Measurements from ENCODE around the gene ROBO1.
"Not testable (repeated sequence)": the region's sequence is repeated elsewhere in the genome, so short reads cannot be mapped to it uniquely, and the experiment has no call there.

ROBO1 gene

DNA sequence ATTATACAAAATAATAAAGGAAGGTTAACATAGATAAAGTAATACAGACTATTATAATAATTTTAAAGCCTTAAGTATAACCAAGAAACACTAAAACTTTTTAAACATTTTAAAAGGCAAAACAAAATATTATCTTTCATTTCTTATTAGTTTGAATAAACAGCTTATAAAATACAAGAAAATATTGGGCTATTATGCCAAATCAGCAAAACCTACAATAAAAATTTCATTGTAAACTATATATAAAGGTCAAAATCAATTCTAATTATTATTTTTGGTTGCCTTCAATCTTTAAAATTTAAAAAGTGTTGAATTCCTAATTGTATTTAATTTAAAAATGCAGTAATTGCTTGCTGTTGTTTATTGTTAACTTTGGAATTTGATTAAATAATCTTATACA, 430.0 kb downstream of the ROBO1 start:
- Histone ChIP-seq H3K4me3 (ENCODE audit: low read length) (no peak overlapping the region), H3K4me1 (ENCODE audit: insufficient read depth, low read length) (no peaks in the 10 kb centered on the region; the same call in 1 of the 2 replicates), H3K9me3 (ENCODE audit: insufficient read depth, low read depth, low read length) (peaks cover 18% of the 10 kb centered on the region)

DNA sequence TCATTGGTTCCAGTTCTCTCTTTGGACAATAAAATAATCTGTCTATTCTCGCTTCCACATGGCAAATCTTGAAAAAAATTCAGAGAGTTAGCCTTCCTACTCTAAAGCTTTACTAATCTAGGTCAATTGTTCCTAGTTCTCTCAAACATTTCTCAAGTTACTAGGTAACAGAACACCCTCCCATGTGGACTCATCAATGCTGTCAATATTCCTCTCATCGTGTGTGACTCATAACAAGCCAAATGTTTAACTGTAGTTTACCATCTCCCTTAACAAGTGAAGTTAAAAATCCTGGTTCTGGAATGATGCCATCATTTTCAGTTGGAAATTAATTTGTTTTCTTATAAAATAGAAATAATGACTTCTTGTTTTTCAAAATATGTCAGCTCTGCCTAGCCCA, 438.6 kb downstream of the ROBO1 start:
- H3K27ac ChIP-seq (ENCODE audit: low read length) = no peak overlapping the region
- H3K4me1 ChIP-seq (ENCODE audit: insufficient read depth, low read length) = peaks cover 9% of the 10 kb centered on the region; the same call in 1 of the 2 replicates
- no peaks in the 10 kb centered on the region for H3K9me3 ChIP-seq (ENCODE audit: insufficient read depth, low read depth, low read length)
- H3K4me3 ChIP-seq (ENCODE audit: low read length) = no peak overlapping the region
- no peak overlapping the region for H3K9ac ChIP-seq (ENCODE audit: low read depth, low read length)
- H3K27me3 ChIP-seq (ENCODE audit: insufficient read depth, low read length) = no peaks in the 10 kb centered on the region
- no peaks in the 10 kb centered on the region for H3K36me3 ChIP-seq (ENCODE audit: insufficient read depth, low read depth, low read length)

More for the DNA sequence above, 430.0 kb downstream of the ROBO1 start:
- Histone ChIP-seq H3K36me3 (ENCODE audit: insufficient read depth, low read depth, low read length) (0 out of 2 replicates have a peak, but pooled peaks cover 5% of the 10 kb centered on the region), H3K9ac (ENCODE audit: low read depth, low read length) (no peak overlapping the region), H3K27ac (ENCODE audit: low read length) (no peak overlapping the region), H3K27me3 (ENCODE audit: insufficient read depth, low read length) (no peaks in the 10 kb centered on the region)

DNA sequence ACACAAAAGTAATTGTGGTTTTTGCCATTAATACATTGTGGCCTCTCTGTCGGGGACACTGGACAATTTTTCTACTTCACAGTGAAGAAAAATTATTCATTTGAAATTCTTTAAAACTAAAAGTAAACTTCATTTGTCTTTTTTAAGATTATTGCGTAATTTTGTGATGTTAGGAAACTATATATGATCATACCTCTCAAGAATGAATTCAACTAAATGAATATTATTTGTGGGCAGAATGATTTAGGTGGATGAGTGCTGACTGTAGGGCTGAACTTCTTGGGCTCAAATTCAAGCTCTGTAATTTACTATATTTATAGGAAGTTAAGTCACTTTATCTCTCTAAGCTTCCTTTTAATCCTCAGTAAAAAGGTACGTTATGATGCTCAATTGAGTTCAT, 441.2 kb downstream of the ROBO1 start:
- Histone ChIP-seq H3K36me3 (ENCODE audit: insufficient read depth, low read depth, low read length) (no peaks in the 10 kb centered on the region), H3K27ac (ENCODE audit: low read length) (peak overlapping the region; percentile 59), H3K27me3 (ENCODE audit: insufficient read depth, low read length) (no peaks in the 10 kb centered on the region), H3K9me3 (ENCODE audit: insufficient read depth, low read depth, low read length) (no peaks in the 10 kb centered on the region), H3K9ac (ENCODE audit: low read depth, low read length) (peak overlapping the region; percentile 69; the same call in 1 of the 2 replicates), H3K4me3 (ENCODE audit: low read length) (peak overlapping the region; percentile 55), H3K4me1 (ENCODE audit: insufficient read depth, low read length) (peaks cover 9% of the 10 kb centered on the region; the same call in 1 of the 2 replicates)

DNA sequence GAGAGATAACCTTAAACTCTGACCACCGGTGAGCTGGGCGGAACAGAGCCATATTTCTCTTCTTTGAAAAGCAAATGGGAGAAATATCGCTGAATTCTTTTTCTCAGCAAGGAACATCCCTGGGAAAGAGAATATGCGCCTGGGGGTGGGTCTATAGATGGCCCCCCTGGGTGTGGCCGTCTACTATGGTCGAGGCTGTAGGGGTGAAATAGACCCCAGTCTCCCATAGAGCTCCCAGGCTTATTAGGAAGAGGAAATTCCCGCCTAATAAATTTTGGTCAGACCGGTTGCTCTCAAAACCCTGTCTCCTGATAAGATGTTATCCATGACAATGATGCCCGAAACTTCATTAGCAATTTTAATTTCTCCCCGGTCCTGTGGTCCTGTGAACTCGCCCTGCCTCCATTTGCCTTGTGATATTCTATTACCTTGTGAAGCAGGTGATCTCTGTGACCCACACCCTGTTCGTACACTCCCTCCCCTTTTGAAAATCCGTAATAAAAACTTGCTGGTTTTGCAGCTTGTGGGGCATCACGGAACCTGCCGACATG, 441.9 kb downstream of the ROBO1 start:
- H3K9ac ChIP-seq (ENCODE audit: low read depth, low read length) = peak overlapping the region; percentile 69; the same call in 1 of the 2 replicates
- H3K9me3 ChIP-seq (ENCODE audit: insufficient read depth, low read depth, low read length); H3K27me3 ChIP-seq (ENCODE audit: insufficient read depth, low read length); H3K36me3 ChIP-seq (ENCODE audit: insufficient read depth, low read depth, low read length); H3K4me1 ChIP-seq (ENCODE audit: insufficient read depth, low read length): not testable (repeated sequence)
- H3K27ac ChIP-seq (ENCODE audit: low read length) = peak overlapping the region; percentile 59
- H3K4me3 ChIP-seq (ENCODE audit: low read length) = peak overlapping the region; percentile 55; the same call in 1 of the 2 replicates

DNA sequence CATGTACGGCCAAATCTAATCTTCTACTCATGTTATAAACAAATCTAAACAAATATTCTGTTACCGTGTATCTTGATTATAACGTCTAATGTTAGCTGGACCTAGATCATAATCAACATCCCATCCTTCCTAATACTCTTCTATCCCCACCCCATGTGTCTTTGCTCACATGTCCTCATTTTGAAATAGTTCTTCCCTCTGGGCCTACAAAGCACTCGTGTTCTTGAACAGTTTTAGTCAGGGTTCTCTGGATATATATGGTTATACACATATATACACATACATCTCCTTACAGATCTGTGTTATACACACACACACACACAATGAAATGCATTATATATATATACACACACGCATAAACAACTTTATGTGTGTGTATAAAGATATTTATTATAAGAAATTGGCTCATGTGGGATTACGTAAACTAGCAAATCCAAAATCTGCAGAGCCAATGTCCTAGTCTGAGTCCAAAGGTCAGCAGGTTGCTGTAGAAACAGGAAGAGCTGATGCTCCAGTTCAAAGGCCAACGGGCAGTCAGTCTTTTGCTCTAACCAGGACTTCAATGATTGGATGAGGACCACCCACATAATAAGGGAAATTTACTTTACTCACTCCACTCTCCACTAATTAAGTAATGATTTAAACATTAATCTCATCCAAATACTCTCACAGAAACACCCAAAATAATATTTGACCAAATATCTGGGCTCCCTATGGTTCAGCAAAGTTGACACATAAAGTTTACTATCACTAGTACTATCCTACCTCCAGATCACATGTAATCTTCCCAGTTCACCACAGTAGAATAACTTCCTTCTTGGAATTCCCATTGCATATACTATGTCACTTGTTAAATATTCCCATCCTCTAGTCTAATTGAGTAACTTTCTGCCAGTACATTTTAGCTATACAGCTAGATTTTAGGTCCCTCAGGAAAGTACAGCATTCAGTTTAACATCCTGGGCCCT, 450.0 kb downstream of the ROBO1 start:
- Histone ChIP-seq H3K9me3 (ENCODE audit: insufficient read depth, low read depth, low read length) (no peaks in the 10 kb centered on the region), H3K27ac (ENCODE audit: low read length) (no peak overlapping the region), H3K9ac (ENCODE audit: low read depth, low read length) (no peak overlapping the region), H3K4me1 (ENCODE audit: insufficient read depth, low read length) (no peaks in the 10 kb centered on the region), H3K4me3 (ENCODE audit: low read length) (no peak overlapping the region), H3K27me3 (ENCODE audit: insufficient read depth, low read length) (no peaks in the 10 kb centered on the region), H3K36me3 (ENCODE audit: insufficient read depth, low read depth, low read length) (no peaks in the 10 kb centered on the region)

DNA sequence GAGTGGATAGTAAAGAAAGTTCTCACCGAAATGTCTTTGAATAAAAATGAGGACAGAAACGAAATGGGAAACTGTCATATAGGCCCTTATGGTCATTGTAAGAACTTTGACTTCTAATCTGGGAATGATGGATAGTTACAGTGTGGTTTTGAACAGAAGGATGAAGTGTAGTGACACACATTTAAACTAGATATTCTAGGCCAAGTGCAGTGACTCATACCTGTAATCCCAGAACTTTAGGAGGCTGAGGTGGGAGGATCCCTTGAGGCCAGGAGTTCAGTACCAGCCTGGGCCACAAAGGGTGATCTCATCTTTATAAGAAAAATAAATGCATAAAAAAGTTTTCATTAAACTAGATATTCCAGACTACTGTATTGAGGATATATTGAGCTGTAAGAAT, 452.8 kb downstream of the ROBO1 start:
- Histone ChIP-seq H3K4me3 (ENCODE audit: low read length) (no peak overlapping the region), H3K36me3 (ENCODE audit: insufficient read depth, low read depth, low read length) (no peaks in the 10 kb centered on the region), H3K27ac (ENCODE audit: low read length) (no peak overlapping the region), H3K4me1 (ENCODE audit: insufficient read depth, low read length) (no peaks in the 10 kb centered on the region), H3K9me3 (ENCODE audit: insufficient read depth, low read depth, low read length) (no peaks in the 10 kb centered on the region), H3K27me3 (ENCODE audit: insufficient read depth, low read length) (no peaks in the 10 kb centered on the region), H3K9ac (ENCODE audit: low read depth, low read length) (no peak overlapping the region)

DNA sequence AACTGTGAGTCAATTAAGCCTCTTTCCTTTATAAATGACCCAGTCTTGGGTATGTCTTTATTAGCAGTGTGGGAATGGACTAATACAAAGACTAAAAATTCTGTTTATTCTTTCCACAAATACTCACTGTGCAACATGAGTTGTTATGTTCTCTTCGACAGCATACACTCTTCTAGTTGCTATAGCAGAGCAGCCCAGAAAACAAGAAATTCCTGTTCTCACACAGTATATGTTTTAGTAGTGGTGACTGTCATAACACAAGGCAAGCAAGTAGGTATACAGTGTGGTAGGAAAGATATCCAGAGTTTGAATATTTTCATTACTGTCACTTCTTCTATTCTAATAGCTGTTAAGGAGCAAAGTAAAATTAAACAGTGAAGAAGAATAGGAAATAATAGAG, 453.3 kb downstream of the ROBO1 start:
- Histone ChIP-seq H3K27ac (ENCODE audit: low read length) (no peak overlapping the region), H3K4me3 (ENCODE audit: low read length) (no peak overlapping the region), H3K27me3 (ENCODE audit: insufficient read depth, low read length) (no peaks in the 10 kb centered on the region), H3K9me3 (ENCODE audit: insufficient read depth, low read depth, low read length) (no peaks in the 10 kb centered on the region), H3K36me3 (ENCODE audit: insufficient read depth, low read depth, low read length) (no peaks in the 10 kb centered on the region), H3K9ac (ENCODE audit: low read depth, low read length) (no peak overlapping the region), H3K4me1 (ENCODE audit: insufficient read depth, low read length) (no peaks in the 10 kb centered on the region)

DNA sequence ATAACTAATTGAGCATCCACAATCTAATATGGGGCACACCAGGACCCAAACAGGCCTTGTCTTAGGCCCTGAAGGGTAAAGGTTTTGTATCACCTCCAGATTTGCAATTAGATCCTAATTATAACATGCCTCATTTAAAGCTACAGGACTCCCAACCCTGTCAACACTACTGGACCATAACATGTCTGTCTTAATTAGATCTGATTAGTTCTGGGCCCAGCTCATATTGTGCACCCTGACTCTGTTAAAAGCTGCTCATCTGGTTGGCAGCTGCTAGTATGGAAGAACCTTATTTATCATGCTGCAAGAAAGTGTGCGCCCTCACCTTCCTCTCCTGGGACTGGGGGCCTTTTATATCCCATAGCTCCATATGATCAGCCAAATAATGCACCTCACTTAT, 457.8 kb downstream of the ROBO1 start:
- Histone ChIP-seq H3K4me1 (ENCODE audit: insufficient read depth, low read length) (peaks cover 4% of the 10 kb centered on the region; the same call in 1 of the 2 replicates), H3K4me3 (ENCODE audit: low read length) (no peak overlapping the region), H3K27ac (ENCODE audit: low read length) (no peak overlapping the region), H3K9ac (ENCODE audit: low read depth, low read length) (no peak overlapping the region), H3K9me3 (ENCODE audit: insufficient read depth, low read depth, low read length) (no peaks in the 10 kb centered on the region), H3K36me3 (ENCODE audit: insufficient read depth, low read depth, low read length) (no peaks in the 10 kb centered on the region), H3K27me3 (ENCODE audit: insufficient read depth, low read length) (no peaks in the 10 kb centered on the region)

DNA sequence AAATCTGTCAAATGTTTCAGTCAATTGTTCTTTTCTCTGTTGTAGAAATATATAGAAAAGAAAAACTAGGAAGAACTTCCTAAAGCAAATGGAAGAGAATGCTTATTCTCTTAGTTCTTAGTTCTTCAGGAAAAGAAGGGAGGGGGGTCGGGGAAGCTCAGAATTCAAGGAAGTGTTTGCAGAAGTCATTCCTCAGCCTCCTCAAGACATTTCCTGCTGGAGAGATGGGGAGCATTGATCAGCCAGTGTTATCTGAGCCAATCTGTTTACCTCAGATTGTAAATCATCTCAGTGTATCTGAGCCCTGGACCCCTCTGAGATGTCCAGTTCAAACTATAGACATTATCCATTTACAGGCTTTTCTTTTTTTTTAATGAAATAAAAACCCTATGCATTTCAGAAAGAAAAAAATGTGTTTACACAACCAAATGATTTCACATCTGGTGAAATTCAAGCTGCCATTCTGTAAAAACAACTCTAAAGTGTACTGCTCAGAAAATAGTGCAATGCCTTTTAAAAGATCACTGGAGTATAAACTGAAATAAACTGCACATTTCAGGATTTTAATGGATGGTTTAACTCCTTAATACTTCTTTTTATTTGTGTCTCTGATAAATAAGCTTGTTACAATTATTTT, 460.7 kb downstream of the ROBO1 start:
- Histone ChIP-seq H3K9ac (ENCODE audit: low read depth, low read length) (no peak overlapping the region), H3K9me3 (ENCODE audit: insufficient read depth, low read depth, low read length) (no peaks in the 10 kb centered on the region), H3K36me3 (ENCODE audit: insufficient read depth, low read depth, low read length) (no peaks in the 10 kb centered on the region), H3K4me3 (ENCODE audit: low read length) (no peak overlapping the region), H3K4me1 (ENCODE audit: insufficient read depth, low read length) (peaks cover 4% of the 10 kb centered on the region; the same call in 1 of the 2 replicates), H3K27ac (ENCODE audit: low read length) (no peak overlapping the region), H3K27me3 (ENCODE audit: insufficient read depth, low read length) (no peaks in the 10 kb centered on the region)

DNA sequence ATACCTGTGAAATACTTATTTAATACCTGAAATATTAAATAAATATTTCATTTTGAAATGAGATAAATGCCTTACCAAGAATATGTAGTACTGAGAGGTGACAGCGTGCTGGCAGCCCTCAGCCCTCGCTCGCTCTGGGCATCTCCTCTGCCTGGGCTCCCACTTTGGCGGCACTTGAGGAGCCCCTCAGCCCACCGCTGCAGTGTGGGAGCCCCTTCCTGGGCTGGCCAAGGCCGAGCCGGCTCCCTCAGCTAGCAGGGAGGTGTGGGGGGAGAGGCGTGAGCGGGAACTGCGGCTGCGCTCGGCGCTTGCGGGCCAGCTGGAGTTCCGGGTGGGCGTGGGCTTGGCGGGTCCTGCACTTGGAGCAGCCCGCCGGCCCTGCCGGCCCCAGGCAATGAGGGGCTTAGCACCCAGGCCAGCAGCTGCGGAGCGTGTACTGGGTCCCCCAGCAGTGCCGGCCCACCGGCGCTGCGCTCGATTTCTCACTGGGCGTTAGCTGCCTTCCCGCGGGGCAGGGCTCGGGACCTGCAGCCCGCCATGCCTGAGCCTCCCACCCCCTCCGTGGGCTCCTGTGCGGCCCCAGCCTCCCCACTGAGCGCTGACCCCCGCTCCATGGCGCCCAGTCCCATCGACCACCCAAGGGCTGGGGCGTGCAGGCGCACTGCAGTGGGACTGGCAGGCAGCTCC, 467.7 kb downstream of the ROBO1 start:
- H3K9ac ChIP-seq (ENCODE audit: low read depth, low read length); H3K4me1 ChIP-seq (ENCODE audit: insufficient read depth, low read length); H3K27ac ChIP-seq (ENCODE audit: low read length); H3K36me3 ChIP-seq (ENCODE audit: insufficient read depth, low read depth, low read length); H3K9me3 ChIP-seq (ENCODE audit: insufficient read depth, low read depth, low read length); H3K4me3 ChIP-seq (ENCODE audit: low read length); H3K27me3 ChIP-seq (ENCODE audit: insufficient read depth, low read length): not testable (repeated sequence)

DNA sequence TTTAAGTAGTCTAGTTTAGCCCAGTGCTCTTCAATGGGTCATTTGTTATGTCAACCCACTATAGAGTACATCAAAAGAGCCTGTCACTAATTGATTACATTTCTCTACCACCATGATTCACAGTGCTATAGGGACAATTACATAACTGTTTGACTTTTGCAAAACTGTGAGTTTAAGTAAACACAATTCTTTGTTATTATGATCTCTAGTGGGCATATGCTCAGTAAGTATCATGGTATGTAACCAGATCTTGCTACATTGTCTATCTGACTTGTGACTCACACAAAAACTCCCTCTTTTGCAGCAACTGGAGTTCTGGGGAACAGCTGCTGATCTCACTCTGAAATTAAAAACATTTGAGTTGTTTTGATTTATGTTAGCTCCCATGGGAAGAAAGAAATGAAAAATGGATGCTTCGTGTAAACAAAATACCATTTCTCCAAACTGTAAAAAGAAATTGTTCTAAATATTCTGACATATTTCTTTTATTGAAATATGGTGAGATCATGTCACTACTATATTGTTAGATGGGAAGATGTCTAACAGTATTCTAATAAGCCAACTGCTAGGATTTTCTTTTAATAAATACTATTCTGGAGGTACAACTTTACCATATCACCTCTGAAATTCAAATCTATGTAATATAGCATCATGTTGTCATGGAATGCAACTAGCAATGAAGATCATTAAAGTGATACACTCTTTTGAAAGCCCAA, 470.4 kb downstream of the ROBO1 start:
- no peak overlapping the region for H3K27ac ChIP-seq (ENCODE audit: low read length)
- H3K36me3 ChIP-seq (ENCODE audit: insufficient read depth, low read depth, low read length) = no peaks in the 10 kb centered on the region
- H3K27me3 ChIP-seq (ENCODE audit: insufficient read depth, low read length) = no peaks in the 10 kb centered on the region
- no peak overlapping the region for H3K9ac ChIP-seq (ENCODE audit: low read depth, low read length)
- H3K9me3 ChIP-seq (ENCODE audit: insufficient read depth, low read depth, low read length) = no peaks in the 10 kb centered on the region
- peaks cover 3% of the 10 kb centered on the region; the same call in 1 of the 2 replicates for H3K4me1 ChIP-seq (ENCODE audit: insufficient read depth, low read length)
- H3K4me3 ChIP-seq (ENCODE audit: low read length) = no peak overlapping the region
